ENCODE measurements around the gene RRP1.

DNA sequence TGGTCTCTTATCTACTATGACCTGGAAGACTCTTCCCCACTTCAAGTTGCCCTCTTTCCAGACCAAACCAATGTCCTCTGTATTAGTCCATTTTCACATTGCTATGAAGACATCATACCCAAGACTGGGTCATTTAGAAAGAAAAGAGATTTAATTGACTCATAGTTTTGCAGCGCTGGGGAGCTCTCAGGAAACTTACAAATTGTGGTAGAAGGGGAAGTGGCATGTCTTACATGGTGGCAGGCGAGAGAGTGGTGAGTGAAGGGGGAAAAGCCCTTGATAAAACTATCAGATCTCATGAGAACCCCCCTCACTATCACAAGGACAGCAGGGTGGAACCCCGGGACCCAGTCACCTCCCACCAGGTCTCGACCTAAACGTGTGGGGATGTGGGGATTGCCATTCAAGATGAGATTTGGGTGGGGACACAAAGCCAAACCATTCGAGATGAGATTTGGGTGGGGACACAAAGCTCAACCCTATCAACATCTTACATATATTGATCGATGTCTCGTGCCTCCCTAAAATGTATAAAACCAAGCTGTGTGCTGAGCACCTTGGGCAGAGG lies 61.4 kb downstream of the RRP1 start:
- no peak for TF ChIP-seq POLR2A (IDR thresholded peaks at IDR 0.05; ENCODE audit: low read length)
- no peak for TF ChIP-seq CTCF (IDR thresholded peaks at IDR 0.05)
- no peak for TF ChIP-seq CEBPB (IDR thresholded peaks at IDR 0.05)
